Measurements from ENCODE around the gene EXD3. TPM values are rescaled to one million over a fixed set of nuclear protein-coding genes. Genes with fewer than 3 reads are reported as not detected.

The EXD3 gene
- total RNA-seq, 2 experiments from 2014 or later = 20.8 to 27.0 TPM

GRCh38 chr9:137315581-137316011 lies 107.4 kb downstream of the EXD3 start:
- no peaks in the 10 kb centered on the region for H4K20me1 ChIP-seq (ENCODE audit: insufficient read depth, low read length)
- no peaks in the 10 kb centered on the region for H3K9me2 ChIP-seq (ENCODE audit: insufficient read depth, low read length)
- H3K4me1 ChIP-seq (ENCODE audit: insufficient read depth, low read length, poor library complexity, severe bottlenecking) = peaks cover 34% of the 10 kb centered on the region
- DNase-seq (ENCODE audit: low spot score) = no peak
- no peak overlapping the region for H2AFZ ChIP-seq (ENCODE audit: low read length)
- H3K36me3 ChIP-seq (ENCODE audit: insufficient read depth, low read length) = no peaks in the 10 kb centered on the region
- H3K4me3 ChIP-seq (ENCODE audit: low read depth, low read length, poor library complexity, severe bottlenecking) = peak overlapping the region; percentile 4
- no peaks in the 10 kb centered on the region for H3K9me3 ChIP-seq (ENCODE audit: low read length)
- ChIA-PET CTCF (ENCODE audit: unreplicated experiment) (no interaction called here), POLR2A (no interaction called here)
- no TSS peak for BruUV-seq (replicated peaks)
- TF ChIP-seq CTCF (conservative IDR thresholded peaks at IDR 0.05; ENCODE audit: low read length) (no peak), EZH2phosphoT487 (IDR thresholded peaks at IDR 0.05; ENCODE audit: borderline replicate concordance, low read depth, low read length) (no peak)
- intact Hi-C loops (cut with micrococcal nuclease; ENCODE audit: unreplicated experiment) = no loop called here
- peak overlapping the region; percentile 28; the same call in 1 of the 2 replicates for H3K4me2 ChIP-seq (ENCODE audit: low read length)
- H3K79me2 ChIP-seq (ENCODE audit: insufficient read depth, low read depth, low read length) = no peaks in the 10 kb centered on the region
- H3K27ac ChIP-seq (ENCODE audit: low read depth, low read length, poor library complexity, severe bottlenecking) = no peak overlapping the region

- Histone ChIP-seq H2AFZ (ENCODE audit: low read length) (no peak overlapping the region), H3K4me3 (ENCODE audit: low read depth, low read length, poor library complexity, severe bottlenecking) (no peak overlapping the region), H3K79me2 (ENCODE audit: insufficient read depth, low read depth, low read length) (no peaks in the 10 kb centered on the region), H3K4me1 (ENCODE audit: insufficient read depth, low read length, poor library complexity, severe bottlenecking) (peaks cover 26% of the 10 kb centered on the region), H4K20me1 (ENCODE audit: insufficient read depth, low read length) (no peaks in the 10 kb centered on the region), H3K27ac (ENCODE audit: low read depth, low read length, poor library complexity, severe bottlenecking) (no peak overlapping the region), H3K9me3 (ENCODE audit: low read length) (no peaks in the 10 kb centered on the region), H3K9me2 (ENCODE audit: insufficient read depth, low read length) (no peaks in the 10 kb centered on the region), H3K4me2 (ENCODE audit: low read length) (no peak overlapping the region), H3K36me3 (ENCODE audit: insufficient read depth, low read length) (no peaks in the 10 kb centered on the region)
- no peak for TF ChIP-seq EZH2phosphoT487 (IDR thresholded peaks at IDR 0.05; ENCODE audit: borderline replicate concordance, low read depth, low read length)
- TF ChIP-seq CTCF (conservative IDR thresholded peaks at IDR 0.05; ENCODE audit: low read length) = no peak
- POLR2A ChIA-PET = no interaction called here
- no TSS peak for BruUV-seq (replicated peaks)
- intact Hi-C loops (cut with micrococcal nuclease; ENCODE audit: unreplicated experiment) = no loop called here
- CTCF ChIA-PET (ENCODE audit: unreplicated experiment) = no interaction called here
- no peak for DNase-seq (ENCODE audit: low spot score)
Observed at GRCh38 chr9:137314561-137315560, 108.1 kb downstream of the EXD3 start.
